GM21717 (cell line): Measurements from ENCODE around the gene JOSD1.
A peak's percentile ranks its signal among the peaks of the same experiment; 100 is the strongest.
"Not testable (repeated sequence)": the region's sequence is repeated elsewhere in the genome, so short reads cannot be mapped to it uniquely, and the experiment has no call there.

Experiments
- ATAC-seq: cut with Tn5 transposase; IDR thresholded peaks from one replicate; pipeline ENCODE4 v1.9.1; 2021; ENCODE audit warnings: mild to moderate bottlenecking, moderate library complexity; ENCODE audit not compliant: unreplicated experiment

Gene JOSD1

DNA sequence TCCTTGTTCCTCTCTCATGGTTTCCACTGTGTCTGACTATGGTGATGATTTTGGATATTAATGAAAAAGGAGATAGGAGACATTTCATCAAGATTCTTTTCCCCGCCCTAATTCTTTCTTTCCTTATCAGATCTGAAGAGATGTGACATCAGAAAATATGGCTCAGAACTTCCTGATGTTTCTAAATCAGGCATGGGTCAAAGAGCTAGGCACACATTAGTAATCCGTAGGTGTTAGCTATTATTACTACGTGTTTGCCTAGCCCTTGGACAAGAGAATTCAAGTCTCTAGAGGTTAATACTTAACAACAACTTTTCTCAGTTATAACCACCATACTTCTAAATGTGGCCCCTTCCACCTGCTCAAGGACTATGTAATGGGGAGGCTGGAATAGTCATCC is 5.8 kb downstream of the JOSD1 start:
- no peak for ATAC-seq

DNA sequence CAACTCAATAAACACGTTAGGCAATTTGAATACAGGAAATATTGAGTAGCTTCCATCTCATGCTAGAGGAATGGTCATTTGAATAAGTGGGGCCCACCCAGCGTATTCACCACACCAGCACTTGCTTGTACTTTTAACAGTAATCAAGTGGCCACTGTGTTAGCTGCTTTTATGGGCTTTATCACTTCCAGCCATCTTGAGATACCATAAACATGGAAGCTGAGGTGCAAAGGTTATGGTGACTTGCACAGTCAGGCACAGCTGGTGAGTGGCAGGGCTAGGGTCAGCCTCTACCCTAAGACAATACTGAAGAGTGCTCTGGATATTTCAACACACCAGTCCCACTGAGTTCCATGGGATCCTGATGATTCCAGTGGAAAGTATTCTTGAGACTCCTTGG is 6.7 kb downstream of the JOSD1 start:
- no peak for ATAC-seq

DNA sequence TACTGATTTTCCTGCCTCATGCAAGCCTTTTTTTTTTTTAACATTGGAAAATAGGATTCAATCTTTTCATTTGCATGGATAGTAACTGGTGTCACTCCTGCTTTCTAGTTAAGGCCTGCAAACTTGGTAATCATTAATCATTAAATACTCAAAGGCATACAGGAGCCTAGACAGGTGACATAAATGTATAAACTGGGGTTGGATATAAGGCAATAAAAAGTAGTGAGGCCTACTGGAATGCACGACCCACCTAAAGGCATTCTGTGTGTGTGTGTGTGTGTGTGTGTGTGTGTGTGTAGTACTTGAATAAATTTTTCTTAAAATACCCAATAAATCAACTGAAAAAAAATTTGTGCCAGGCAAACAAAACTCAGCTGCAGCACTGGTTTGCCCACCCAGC is 11.1 kb downstream of the JOSD1 start:
- no peak for ATAC-seq

DNA sequence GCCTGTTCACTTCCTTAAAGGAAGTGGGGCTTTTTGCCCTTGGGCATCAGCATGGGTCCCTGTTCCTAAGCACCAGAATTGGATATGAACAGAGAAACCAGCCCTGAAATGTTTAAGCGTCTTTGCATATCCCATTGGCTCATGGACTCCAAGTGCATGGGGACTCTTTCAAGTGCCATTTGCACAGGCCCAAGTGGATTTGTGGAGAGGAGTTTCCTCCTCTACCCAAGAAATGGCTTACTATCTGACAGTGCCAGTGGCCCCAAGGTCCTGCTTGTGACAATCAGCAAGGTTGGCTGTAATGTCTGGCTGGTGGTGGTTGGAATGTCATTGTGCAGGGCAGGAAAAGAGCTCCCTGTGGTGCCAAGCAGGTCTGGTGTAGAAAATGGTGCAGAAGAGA is 15.0 kb downstream of the JOSD1 start:
- ATAC-seq, result no peak

DNA sequence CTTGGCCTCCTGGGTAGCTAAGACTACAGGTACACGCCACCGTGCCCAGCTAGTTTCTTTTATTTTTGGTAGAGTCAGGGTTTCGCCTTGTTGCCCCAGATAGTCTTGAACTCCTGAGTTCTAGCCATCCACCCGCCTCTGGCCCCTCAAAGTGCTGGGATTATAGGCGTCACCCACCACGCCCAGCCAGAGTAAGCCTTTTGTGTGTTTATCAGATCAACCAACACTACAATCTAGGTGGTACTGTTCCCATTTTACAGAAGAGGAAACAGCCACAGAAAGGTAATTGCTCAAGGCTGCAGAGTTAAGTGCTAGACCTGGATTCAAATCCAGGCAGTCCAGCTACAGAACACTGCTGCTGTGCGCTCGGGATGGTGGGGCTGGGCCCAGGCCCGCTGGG is 15.8 kb downstream of the JOSD1 start:
- no peak for ATAC-seq

DNA sequence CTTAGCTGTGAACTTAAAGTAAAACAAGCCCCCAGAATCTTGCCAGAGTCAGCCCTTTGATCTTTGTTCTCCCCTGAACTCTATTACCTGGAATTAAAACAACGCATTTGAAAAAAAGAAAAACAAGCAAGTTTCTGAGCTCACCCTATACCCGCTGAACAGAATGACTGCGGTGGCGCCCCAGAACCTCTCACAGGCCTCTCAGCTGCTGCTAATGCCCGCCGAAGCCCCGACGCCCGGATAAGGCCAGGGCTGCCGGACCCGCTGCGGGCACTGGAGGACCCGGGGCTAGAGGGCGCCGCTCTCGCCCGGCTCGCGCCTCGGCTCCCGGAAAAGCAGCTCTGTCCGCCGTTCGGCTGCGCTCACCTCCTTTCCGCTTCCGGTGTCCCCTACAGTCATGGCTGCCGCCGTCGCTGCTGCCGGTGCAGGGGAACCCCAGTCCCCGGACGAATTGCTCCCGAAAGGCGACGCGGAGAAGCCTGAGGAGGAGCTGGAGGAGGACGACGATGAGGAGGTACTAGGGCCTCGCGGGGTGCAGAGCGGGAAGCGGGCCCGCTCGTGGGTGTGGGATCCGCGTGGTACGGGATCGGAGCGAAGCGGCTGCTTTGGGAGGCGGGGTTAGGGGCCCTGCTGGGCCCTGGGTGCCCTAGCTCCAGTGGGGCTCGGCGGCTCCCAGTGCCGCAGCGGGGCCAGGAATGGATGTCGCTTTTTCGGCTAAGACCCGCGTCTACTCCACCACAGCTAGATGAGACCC is 19.0 kb downstream of the JOSD1 start, which contains the start of gene TOMM22:
TOMM22 (plus strand) TSS at position 376 of the 754 bp plus-strand sequence; CDS start at position 398, 22 bp downstream.
- peak; percentile 76 for ATAC-seq

DNA sequence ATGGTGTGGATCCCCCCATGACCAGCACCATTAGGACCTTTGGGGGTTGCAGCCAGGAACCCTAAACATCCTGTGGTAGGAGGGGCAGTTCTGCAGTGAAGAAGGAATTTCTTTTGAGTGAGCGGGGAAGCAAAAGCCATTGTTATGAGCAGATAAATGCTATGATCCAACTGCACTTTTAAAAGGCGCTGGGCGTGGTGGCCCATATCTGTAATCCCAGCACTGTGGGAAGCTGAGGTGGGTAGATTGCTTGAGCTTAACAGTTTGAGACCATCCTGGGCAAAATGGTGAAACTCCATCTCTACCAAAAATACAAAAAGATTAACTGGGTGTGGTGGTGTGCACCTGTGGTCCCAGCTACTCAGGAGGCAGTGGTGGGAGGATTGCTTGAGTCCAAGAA is 24.9 kb downstream of the JOSD1 start:
- no peak for ATAC-seq

DNA sequence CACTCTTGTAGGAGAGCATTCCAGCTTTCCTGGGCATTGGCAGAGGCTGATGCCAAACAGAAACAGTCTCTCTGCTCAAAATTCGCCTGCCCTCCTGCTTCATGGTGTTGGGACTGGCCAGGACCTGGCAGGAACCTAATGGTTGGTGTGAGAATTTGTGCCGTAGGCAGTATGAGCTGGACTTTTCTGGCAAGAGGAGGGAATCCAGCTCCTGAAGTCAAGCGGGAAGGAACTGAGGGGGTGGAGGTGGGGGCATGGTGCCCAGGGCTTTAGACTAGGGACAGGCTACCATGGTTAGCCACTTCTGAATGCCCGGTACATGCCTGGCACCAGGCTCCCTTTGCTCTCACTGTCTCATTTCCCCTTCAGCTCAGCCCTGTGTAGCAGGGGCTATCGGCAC is 25.9 kb downstream of the JOSD1 start:
- ATAC-seq, result no peak

DNA sequence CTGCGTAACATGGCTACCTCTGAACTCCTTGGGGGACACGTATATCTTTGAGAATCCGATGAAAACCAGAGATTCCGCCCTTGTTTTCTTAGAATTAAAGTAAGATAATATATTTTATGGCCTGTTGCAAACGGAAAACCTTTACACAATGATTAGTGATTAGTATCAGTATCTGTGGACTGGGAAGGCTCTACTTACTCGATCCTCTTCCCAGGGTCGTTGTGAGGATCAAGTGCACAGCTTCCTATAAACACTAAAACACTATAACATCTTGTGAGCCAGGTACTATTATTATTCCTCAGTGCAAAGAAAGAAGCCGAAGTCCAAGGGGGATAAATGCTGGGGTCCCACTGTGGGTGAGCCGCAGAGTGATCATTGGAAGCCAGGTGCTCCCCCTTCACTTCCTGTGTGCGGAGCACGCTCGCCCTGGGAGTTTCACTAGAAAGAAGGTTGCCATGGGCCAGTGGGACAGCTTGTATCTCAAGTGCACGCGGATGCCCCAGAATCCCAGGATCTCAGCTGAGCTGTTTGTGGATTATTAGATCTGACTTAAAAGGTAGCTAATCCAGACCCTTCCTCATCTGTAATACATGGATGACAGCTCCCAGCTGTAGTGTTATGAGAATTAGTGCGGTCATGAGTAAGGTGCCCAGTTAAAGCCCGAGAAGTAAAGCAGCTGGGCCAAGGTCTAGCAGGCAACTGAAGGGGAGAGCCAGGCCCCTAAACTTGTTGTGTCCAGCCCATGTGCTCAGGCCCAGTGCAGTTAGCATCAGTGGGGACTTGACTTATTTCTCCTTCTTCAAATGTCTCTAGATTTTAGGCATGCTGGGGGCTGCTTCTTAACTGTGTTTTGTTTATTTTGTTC is 43.5 kb downstream of the JOSD1 start:
- ATAC-seq, result peak; percentile 44

DNA sequence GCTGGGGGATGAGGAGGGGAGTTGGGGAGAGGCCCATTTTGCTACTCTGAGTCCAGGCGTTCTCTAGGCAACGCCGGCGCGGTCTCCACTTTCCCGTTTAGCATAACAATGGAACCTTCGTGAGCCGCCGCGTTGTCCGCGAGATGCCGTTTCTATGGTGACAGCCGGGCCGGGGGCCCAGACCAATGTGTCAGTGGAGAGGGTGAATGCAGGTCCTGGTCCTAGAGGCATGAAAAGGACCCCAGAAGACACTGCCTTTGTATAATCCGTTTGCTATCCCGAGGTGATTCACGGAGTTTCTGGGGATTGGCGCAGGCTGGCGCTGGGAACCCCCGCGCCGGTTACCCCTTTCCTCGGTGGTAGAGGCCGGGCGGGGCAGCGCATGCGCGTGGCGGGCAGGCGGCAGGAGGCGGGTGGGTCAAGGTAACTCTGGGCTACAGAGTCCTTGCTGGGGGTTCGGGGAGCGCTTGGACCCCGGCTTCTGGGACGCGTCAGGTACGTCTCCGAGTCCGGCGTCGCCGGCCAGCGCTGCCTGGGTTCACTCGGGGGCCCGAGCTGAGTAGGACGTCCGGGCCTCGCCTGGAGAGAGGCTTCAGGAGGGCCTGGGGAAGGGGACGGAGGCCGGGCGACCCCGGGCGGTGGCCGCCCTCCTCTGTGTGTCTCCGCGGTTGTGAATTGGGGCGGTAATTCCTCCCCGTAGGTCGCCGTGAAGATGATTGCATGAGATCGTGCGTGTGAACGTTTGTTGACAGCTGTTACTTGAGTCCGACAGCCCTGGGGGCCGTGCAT is 44.3 kb downstream of the JOSD1 start, which contains the start of the genes CBY1 and FAM227A:
CBY1 (plus strand) TSS at position 383 of the 789 bp plus-strand sequence. CDS start 11,417 bp downstream, outside the sequence.
FAM227A (minus strand) TSS at position 137 of the 789 bp plus-strand sequence. CDS start 6,224 bp downstream, outside the sequence.
- peak; percentile 63 for ATAC-seq

DNA sequence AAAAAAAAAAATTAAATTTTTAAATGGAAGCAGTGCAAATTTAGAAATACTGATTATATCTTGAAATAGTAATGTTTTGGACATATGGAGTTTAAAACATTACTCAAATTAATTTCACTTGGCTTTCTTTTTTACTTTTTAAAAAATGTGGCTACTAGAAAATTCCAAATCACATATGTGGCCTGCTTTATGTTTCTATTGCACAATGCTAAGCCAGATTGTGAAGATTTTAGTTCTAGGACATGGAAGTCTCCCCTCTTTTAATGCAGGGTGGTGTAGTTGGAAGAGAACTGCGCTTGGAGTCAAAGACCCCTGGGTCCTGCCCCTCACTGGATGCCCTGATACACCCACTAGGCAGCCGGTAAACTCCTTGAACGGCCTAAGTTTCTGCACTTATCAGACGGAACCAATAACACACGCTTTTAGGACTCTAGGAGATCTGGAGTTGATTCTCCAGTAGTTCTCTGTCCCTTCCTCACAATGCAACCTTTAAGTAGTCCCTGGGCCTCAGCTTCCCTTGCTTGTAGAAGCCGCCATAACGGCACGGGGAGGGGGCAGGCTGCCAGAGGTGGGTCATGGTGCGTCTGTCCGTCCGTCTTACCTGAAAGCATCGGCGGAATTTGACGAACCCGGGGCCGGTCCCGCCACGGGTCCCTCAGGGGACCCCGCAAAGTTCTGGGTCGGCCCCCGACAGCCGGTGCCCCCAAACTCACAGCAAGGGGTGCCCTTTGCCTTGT is 45.1 kb downstream of the JOSD1 start:
- ATAC-seq, result peak; percentile 16

DNA sequence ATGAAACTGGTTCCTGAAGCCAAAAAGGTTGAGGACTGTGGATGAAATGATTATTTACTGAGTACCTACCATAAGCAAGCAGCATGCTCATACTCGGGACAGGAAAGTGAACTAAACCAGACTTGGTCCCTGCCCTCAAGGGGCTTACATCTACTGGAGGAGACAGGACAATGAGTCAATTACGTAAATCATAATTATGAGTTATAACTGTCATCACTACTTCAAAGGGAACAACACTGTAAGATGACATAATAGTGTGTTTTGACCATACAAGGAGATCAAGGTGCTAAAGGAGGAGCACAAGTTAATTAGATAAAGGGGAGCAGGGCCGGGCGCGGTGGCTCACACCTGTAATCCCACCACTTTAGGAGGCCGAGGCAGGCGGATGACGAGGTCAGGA is 47.0 kb downstream of the JOSD1 start:
- no peak for ATAC-seq

DNA sequence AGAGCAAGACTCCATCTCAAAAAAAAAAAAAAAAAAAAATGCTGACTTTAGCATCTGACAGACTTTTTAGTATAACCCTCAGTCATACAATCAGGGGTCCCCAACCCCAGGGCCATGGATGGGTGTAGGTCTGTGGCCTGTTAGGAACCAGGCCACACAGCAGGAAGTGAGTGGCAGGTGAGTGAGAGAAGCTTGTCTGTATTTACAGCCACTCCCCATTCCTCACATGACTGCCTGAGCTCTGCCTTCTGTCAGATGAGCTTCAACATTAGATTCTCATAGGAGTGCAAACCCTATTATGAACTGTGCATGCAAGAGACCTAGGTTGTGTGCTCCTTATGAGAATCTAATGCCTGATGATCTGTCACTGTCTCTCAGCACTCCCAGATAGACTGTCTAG is 47.9 kb downstream of the JOSD1 start:
- no peak for ATAC-seq

DNA sequence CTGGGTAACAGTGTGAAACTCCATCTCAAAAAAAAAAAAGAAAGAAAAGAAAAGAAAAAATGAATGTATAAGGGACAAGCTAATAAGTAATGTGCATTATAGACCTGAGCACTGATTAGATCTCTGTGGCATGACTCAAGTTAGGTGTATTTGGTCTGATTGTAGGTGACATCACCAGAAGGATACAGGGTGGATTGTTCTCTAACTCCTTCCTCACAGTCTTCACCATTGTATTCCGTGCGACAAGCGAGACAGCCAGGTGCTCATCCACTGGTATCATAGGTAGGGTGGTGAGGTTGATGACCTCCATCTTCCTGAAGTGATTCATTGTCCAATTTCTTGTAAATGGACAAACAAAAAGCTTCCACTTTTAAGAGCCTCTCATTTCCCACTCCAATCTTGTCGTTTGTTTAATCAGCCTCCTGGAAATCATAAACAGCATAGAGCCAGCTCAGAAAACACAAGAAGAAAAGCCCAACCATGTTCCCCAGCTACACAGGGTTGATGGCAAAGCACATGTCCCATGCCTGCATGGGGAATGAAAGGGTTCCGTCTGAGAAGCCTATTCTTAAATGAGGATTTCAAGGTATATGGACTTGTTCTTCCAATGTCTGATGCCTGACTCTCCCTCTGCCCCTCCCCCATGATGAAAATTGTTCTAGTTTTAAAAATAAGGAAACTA is 50.8 kb downstream of the JOSD1 start:
- no peak for ATAC-seq

DNA sequence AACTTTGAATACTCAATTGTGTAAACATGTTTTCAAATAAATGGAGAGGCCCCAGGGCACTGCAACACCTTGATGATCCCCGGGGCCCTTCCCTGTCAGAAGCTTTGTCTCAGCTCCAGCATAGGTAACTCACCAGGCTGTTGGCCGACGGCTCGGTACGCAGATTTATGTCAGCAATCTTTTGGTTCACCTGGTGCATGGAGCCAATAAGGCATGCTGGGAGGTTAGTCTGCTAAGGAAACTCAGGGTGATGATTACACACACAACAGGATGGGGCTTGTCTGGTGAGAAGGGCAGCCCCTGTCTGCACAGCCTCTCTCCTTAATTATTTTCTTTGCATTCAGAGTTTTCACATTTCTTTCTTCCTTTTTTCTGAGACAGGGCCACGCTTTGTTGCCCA is 55.3 kb downstream of the JOSD1 start:
- ATAC-seq, result no peak

DNA sequence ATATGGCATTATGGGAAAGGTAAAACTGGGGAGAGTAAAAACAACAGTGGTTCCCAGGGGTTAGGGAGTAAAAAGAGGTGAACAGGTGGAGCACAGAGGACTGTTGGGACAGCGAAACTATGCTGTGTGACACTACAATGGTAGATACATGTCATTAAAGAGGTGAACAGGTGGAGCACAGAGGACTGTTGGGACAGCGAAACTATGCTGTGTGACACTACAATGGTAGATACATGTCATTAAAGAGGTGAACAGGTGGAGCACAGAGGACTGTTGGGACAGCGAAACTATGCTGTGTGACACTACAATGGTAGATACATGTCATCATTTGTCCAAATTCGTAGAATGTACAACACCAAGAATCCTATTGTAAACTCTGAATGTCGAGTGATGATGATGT is 56.5 kb downstream of the JOSD1 start:
- ATAC-seq, result not testable (repeated sequence)

DNA sequence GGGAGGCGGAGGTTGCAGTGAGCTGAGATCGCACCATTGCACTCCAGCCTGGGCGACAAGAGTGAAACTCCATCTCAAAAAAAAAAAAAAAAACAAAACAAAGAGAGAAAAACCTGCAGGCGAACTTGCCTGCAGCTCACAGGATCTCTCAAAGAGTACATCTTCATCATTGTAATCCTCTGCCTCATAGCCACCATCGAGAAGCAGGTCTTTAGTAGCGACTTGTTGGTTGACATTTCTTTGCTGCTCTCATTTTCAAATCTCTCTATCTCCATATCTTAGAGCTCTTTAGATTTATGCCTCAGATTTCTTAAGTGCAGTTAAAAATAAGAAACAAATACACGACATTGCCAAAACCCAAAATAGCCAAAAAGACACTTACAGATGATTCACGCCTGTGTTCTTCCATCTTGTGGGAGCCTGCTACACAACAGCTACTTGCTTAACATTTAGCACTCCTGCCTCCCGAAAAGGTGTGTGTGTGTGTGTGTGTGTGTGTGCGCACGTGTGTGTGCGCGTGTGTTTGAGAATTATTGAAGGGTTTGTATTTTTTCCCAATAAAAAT is 59.2 kb downstream of the JOSD1 start:
- ATAC-seq, result no peak

DNA sequence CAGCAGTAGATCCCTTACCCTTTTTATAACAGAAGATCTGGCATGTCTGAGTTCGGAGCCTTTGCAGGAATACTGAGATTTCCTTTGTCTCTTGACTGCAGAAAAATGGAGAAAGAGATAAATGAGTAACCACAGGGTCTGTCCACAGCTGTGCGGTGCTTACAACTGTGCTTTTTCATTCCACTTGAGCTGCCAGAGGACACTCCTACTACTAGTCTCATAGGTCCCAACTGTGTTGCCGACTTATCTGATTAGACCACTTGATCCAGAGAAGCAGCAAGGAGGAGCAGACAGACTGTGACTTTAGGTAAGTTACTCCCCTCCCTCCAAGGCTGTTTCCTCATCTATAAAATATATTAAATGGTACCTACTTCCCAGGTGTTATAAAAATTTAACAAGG is 62.0 kb downstream of the JOSD1 start:
- no peak for ATAC-seq

DNA sequence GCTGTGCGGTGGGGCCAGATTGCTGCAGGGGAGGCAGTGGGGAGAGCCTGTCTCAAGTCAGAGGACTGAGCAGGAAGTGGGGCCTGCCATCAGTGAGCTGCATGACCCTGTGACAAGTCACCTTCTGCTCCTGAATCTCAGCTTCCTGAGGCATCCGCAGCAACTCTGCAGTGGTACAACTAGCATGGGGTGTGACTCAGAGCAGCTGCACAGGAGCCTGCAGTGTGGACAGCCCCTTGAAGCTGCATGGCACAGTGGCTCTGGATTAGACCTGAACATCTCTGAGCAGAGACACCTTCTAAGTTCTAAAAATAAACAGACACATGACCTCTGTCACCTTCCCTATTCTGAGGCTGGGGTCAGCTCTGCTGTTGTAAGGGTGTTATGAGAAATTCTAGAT is 62.5 kb downstream of the JOSD1 start:
- ATAC-seq, result no peak
